Astrocyte of the cerebellum (primary cell): Measurements from ENCODE around the gene MARF1.

Experiments
- DNase-seq: peaks from one replicate; pipeline ENCODE4 v3.0.0-alpha.2; 2011; ENCODE audit warnings: low read depth
- H3K4me3 ChIP-seq: 2 replicates; pipeline ENCODE4 v1.5.1; 2011; ENCODE audit warnings: mild to moderate bottlenecking, low read depth, low read length, moderate library complexity
- in situ Hi-C: cut with HindIII; loops from 2 replicates; pipeline ENCODE4 v1.10.0; 2017; ENCODE audit warnings: low sequenced_read_pairs
- TF ChIP-seq, protein P1 (sequence below): IDR thresholded peaks from 2 replicates; pipeline ENCODE4 v1.5.1; 2012; ENCODE audit warnings: low read length, low read depth, moderate library complexity, mild to moderate bottlenecking; ENCODE audit errors: missing control alignments

MARF1 gene

DNA sequence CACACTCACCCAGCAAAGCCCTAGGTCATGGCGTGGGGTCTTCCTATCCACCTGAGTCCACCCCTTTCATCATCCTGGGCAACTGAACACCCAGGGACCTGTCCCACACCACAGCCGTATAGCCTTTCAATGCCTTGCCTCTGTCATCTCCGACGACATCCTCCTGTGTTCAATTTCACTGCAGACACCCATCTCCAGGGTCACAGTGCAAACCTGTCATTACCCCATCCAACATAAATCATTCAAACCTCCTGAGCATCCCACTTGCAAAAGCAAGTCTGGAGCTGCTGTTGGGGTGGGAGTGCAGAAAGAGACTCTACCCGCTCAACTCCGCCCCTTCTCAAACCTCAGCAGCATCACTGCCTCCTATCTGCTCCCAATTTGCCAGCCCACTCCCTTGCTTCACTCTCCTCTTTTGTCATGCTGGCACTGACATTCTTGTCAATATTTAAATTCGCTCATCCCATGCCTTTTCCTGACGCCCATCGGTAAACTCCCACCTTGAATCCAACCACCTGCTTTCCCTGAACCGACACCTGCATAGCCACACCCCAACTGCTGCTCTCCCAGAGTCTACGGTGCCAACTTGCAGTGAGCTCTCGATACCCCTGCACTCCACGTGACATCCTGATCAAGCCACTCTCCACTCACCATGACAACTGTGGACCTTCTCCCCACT lies 37.0 kb downstream of the MARF1 start:
- DNase-seq = no peak
- in situ Hi-C loops = no loop called here
- no peak overlapping the region for H3K4me3 ChIP-seq
- TF ChIP-seq, protein P1, sequence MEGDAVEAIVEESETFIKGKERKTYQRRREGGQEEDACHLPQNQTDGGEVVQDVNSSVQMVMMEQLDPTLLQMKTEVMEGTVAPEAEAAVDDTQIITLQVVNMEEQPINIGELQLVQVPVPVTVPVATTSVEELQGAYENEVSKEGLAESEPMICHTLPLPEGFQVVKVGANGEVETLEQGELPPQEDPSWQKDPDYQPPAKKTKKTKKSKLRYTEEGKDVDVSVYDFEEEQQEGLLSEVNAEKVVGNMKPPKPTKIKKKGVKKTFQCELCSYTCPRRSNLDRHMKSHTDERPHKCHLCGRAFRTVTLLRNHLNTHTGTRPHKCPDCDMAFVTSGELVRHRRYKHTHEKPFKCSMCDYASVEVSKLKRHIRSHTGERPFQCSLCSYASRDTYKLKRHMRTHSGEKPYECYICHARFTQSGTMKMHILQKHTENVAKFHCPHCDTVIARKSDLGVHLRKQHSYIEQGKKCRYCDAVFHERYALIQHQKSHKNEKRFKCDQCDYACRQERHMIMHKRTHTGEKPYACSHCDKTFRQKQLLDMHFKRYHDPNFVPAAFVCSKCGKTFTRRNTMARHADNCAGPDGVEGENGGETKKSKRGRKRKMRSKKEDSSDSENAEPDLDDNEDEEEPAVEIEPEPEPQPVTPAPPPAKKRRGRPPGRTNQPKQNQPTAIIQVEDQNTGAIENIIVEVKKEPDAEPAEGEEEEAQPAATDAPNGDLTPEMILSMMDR = no peak

DNA sequence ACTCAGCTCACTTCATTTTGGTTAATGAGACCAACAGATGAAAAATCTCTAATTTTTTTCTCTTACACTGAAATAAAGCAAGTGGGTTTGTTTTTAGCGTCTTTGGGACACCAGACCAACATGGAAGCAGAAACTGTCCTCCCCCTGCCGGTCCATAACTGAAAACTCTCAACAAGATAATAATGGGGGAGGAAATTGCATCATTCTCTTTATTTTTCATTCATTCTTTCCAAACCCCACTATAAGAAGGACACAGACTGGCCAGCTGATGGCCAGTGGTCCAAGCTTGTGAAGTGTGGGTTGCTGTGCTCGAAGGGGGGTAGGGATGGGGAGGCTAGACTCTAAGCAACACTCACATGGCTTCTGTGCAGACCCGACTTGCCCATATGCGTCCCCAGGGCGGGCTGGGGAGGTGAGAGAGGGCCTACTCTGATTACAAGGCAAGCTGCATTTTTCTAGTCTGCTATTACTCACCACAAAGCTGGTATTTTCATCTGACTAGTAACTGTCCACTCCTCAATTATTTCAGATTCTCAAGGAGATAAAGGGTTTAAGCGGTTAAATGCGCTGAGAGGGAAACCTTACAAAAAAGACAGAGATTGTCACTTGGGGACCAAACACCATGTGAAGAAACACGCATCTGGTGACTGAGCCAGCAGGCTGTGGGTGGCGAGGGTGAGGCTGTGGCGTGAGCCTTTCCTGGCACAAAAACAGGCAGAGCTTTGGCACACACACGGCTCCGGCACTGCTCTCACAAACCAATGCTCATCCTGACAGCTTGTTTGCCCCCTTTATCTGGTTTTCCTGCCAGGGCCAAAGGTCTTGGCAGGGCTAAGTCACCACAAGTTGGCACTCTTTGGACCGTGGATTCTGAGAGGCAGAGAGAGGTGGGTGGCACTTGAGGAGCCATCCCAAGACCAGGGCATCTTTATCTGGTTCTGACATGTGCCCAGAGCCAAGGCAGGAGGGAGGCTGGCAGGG lies 38.2 kb downstream of the MARF1 start:
- in situ Hi-C loops = no loop called here
- no peak for DNase-seq
- no peak overlapping the region for H3K4me3 ChIP-seq
- TF ChIP-seq, protein P1 = no peak

GRCh38 chr16:15602285-15603044 lies 40.5 kb downstream of the MARF1 start:
- no peak for DNase-seq
- H3K4me3 ChIP-seq = no peak overlapping the region
- TF ChIP-seq, protein P1 = no peak
- in situ Hi-C loops = no loop called here

- TF ChIP-seq, protein P1 = no peak
- in situ Hi-C loops = no loop called here
- H3K4me3 ChIP-seq = no peak overlapping the region
- DNase-seq = no peak
Measured at GRCh38 chr16:15601212-15601879, 41.6 kb downstream of the MARF1 start.

DNA sequence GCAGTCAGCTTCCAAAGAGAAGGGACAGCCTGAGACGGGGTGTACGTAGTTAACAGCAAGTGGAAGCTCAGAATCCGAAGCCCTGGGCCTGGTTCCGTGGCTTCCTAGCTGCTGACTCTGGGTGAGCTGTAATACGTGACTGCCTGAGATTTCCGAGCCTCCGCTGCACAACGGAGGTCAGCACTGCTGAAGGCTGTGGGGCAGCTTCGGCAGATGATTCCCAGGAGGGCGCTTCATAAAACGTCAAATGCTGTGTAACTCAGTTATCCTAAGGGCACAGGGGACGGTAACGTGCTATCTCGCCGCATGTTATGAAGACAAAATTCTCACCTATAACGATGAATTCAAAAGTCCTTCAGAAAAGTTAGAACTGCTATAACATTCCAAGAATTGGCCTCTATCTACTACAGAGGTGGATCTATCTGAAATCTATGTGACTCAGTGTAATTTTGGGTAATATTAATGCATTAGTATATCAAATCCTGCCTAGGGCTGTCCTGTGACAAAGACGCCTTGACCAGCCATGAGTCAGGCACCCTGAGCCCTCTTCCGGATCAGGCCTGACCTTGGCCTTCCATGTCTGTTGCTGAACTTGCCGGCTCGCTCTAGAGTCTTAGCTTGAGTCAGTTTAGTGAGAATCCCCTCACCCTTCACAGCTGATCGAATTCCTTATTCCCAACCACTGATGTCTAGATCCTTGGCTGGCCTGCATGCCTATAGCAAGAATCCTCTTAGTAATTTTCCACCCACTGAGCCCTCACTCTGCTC lies 43.5 kb downstream of the MARF1 start:
- no peak overlapping the region for H3K4me3 ChIP-seq
- in situ Hi-C loops = no loop called here
- DNase-seq = no peak
- TF ChIP-seq, protein P1 = no peak
